ENCODE measurements around the gene EPS15.

DNA sequence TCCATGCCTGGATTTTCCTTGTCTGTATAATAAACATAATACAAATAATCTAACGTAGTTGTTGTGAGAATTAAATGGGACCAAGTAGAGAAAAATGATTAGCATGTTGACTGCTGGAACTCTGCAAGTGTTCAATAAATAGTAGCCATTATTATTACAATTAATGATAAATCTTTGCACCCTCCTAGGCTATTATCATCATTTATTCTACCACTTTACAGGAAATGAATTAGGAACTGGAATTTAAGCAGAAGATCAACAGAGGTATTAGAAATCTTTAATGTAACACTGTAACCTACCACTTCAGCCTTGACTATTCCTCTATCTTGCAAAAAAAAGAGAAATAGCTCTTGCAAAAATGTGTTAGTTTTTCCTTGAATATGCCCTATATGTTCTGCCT, 126.8 kb downstream of the EPS15 start:
- TF ChIP-seq, protein P1, sequence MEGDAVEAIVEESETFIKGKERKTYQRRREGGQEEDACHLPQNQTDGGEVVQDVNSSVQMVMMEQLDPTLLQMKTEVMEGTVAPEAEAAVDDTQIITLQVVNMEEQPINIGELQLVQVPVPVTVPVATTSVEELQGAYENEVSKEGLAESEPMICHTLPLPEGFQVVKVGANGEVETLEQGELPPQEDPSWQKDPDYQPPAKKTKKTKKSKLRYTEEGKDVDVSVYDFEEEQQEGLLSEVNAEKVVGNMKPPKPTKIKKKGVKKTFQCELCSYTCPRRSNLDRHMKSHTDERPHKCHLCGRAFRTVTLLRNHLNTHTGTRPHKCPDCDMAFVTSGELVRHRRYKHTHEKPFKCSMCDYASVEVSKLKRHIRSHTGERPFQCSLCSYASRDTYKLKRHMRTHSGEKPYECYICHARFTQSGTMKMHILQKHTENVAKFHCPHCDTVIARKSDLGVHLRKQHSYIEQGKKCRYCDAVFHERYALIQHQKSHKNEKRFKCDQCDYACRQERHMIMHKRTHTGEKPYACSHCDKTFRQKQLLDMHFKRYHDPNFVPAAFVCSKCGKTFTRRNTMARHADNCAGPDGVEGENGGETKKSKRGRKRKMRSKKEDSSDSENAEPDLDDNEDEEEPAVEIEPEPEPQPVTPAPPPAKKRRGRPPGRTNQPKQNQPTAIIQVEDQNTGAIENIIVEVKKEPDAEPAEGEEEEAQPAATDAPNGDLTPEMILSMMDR (conservative IDR thresholded peaks at IDR 0.05; ENCODE audit: low read length), result no peak
- TF ChIP-seq EZH2phosphoT487 (IDR thresholded peaks at IDR 0.05; ENCODE audit: borderline replicate concordance), result no peak

Measured in Loucy (cell line).